GM21576 (cell line): Measurements from ENCODE around the gene PDE8B.

Source experiments
- ATAC-seq: cut with Tn5 transposase; IDR thresholded peaks from one replicate; pipeline ENCODE4 v1.9.1; 2021; ENCODE audit warnings: mild to moderate bottlenecking, moderate library complexity; ENCODE audit not compliant: unreplicated experiment

The PDE8B gene

GRCh38 chr5:77282337-77283027 lies 72.0 kb downstream of the PDE8B start:
- no peak for ATAC-seq

GRCh38 chr5:77285251-77285841 lies 74.9 kb downstream of the PDE8B start:
- ATAC-seq, result no peak

GRCh38 chr5:77292026-77292757 lies 81.7 kb downstream of the PDE8B start:
- ATAC-seq, result no peak

GRCh38 chr5:77294185-77294584 lies 83.7 kb downstream of the PDE8B start:
- ATAC-seq, result no peak

- ATAC-seq, result no peak
Observed at GRCh38 chr5:77295863-77296378, 85.4 kb downstream of the PDE8B start.

- ATAC-seq, result no peak
Observed at GRCh38 chr5:77298146-77298545, 87.7 kb downstream of the PDE8B start.

- ATAC-seq, result no peak
Observed at GRCh38 chr5:77300451-77300850, 90.0 kb downstream of the PDE8B start.

- ATAC-seq, result no peak
Observed at GRCh38 chr5:77301447-77301883, 91.0 kb downstream of the PDE8B start.

- no peak for ATAC-seq
Observed at GRCh38 chr5:77302247-77302646, 91.8 kb downstream of the PDE8B start.

GRCh38 chr5:77302653-77303052 lies 92.2 kb downstream of the PDE8B start:
- no peak for ATAC-seq

- ATAC-seq, result no peak
Observed at GRCh38 chr5:77304388-77304787, 93.9 kb downstream of the PDE8B start.

- no peak for ATAC-seq
Observed at GRCh38 chr5:77305222-77305846, 94.9 kb downstream of the PDE8B start.

GRCh38 chr5:77305956-77306355 lies 95.5 kb downstream of the PDE8B start:
- no peak for ATAC-seq

GRCh38 chr5:77306531-77306930 lies 96.1 kb downstream of the PDE8B start:
- ATAC-seq, result no peak

- ATAC-seq, result no peak
Observed at GRCh38 chr5:77308154-77308960, 97.9 kb downstream of the PDE8B start.

- no peak for ATAC-seq
Observed at GRCh38 chr5:77309140-77309539, 98.7 kb downstream of the PDE8B start.

GRCh38 chr5:77310494-77311213 lies 100.2 kb downstream of the PDE8B start:
- no peak for ATAC-seq

- no peak for ATAC-seq
Observed at GRCh38 chr5:77311214-77311571, 100.7 kb downstream of the PDE8B start.

- no peak for ATAC-seq
Observed at GRCh38 chr5:77312413-77312812, 101.9 kb downstream of the PDE8B start.
